Activated CD8-positive, alpha-beta memory T cell treated with anti-CD3 and anti-CD28 coated beads, Interleukin-2, amount 50 U/mL, for 4 hours (primary cell): ENCODE results near the gene KIN.
"Not testable (repeated sequence)": the region's sequence is repeated elsewhere in the genome, so short reads cannot be mapped to it uniquely, and the experiment has no call there.

Experiments
- DNase-seq: peaks from one replicate; pipeline ENCODE4 v3.0.0-alpha.2; 2020

KIN gene

GRCh38 chr10:7787857-7788638 is at the start of gene KIN, which contains the start of gene ATP5F1C:
Gene KIN (minus strand): TSS chr10:7787993. CDS start chr10:7787933, 60 bp downstream.
Gene ATP5F1C (plus strand): TSS chr10:7788177. CDS start chr10:7788208, 31 bp downstream.
- DNase-seq, result peak; percentile 97

GRCh38 chr10:7836571-7836970 is 48.8 kb upstream of the KIN start:
- DNase-seq, result no peak

- DNase-seq, result no peak
Measured at GRCh38 chr10:7834262-7834661, 46.5 kb upstream of the KIN start.

GRCh38 chr10:7833210-7833609 is 45.4 kb upstream of the KIN start:
- DNase-seq, result no peak

GRCh38 chr10:7832060-7832459 is 44.3 kb upstream of the KIN start:
- DNase-seq, result no peak

GRCh38 chr10:7829289-7829834 is 41.6 kb upstream of the KIN start:
- no peak for DNase-seq

- DNase-seq, result no peak
Measured at GRCh38 chr10:7826971-7827370, 39.2 kb upstream of the KIN start.

- no peak for DNase-seq
Measured at GRCh38 chr10:7824251-7824650, 36.5 kb upstream of the KIN start.

GRCh38 chr10:7819121-7819460 is 31.3 kb upstream of the KIN start:
- no peak for DNase-seq

GRCh38 chr10:7818295-7819120 is 30.7 kb upstream of the KIN start, which contains the start of gene TAF3:
Gene TAF3 (plus strand): TSS chr10:7818505. CDS start chr10:7818710, 205 bp downstream.
- DNase-seq, result peak; percentile 92

GRCh38 chr10:7817984-7818294 is 30.1 kb upstream of the KIN start:
- DNase-seq, result no peak

GRCh38 chr10:7817576-7817975 is 29.8 kb upstream of the KIN start:
- no peak for DNase-seq

GRCh38 chr10:7813481-7813880 is 25.7 kb upstream of the KIN start:
- no peak for DNase-seq

- DNase-seq, result not testable (repeated sequence)
Measured at GRCh38 chr10:7811743-7812142, 23.9 kb upstream of the KIN start.

GRCh38 chr10:7811000-7811399 is 23.2 kb upstream of the KIN start:
- no peak for DNase-seq

GRCh38 chr10:7810443-7810842 is 22.6 kb upstream of the KIN start:
- no peak for DNase-seq

GRCh38 chr10:7808686-7809267 is 21.0 kb upstream of the KIN start:
- no peak for DNase-seq

- DNase-seq, result no peak
Measured at GRCh38 chr10:7804741-7805140, 16.9 kb upstream of the KIN start.

- no peak for DNase-seq
Measured at GRCh38 chr10:7804216-7804615, 16.4 kb upstream of the KIN start.

- no peak for DNase-seq
Measured at GRCh38 chr10:7802606-7803005, 14.8 kb upstream of the KIN start.

- DNase-seq, result no peak
Measured at GRCh38 chr10:7797582-7797981, 9.8 kb upstream of the KIN start.

GRCh38 chr10:7795605-7796004 is 7.8 kb upstream of the KIN start:
- DNase-seq, result no peak

- no peak for DNase-seq
Measured at GRCh38 chr10:7794251-7795026, 6.6 kb upstream of the KIN start.
